LoVo (cell line): Measurements from ENCODE around the gene CYGB.
A peak's percentile ranks its signal among the peaks of the same experiment; 100 is the strongest.
"Not testable (repeated sequence)": the region's sequence is repeated elsewhere in the genome, so short reads cannot be mapped to it uniquely, and the experiment has no call there.

ENCODE experiments used
- DNase-seq: peaks from one replicate; pipeline ENCODE4 v3.0.0-alpha.2; 2016; ENCODE audit warnings: low spot score

Gene CYGB

DNA sequence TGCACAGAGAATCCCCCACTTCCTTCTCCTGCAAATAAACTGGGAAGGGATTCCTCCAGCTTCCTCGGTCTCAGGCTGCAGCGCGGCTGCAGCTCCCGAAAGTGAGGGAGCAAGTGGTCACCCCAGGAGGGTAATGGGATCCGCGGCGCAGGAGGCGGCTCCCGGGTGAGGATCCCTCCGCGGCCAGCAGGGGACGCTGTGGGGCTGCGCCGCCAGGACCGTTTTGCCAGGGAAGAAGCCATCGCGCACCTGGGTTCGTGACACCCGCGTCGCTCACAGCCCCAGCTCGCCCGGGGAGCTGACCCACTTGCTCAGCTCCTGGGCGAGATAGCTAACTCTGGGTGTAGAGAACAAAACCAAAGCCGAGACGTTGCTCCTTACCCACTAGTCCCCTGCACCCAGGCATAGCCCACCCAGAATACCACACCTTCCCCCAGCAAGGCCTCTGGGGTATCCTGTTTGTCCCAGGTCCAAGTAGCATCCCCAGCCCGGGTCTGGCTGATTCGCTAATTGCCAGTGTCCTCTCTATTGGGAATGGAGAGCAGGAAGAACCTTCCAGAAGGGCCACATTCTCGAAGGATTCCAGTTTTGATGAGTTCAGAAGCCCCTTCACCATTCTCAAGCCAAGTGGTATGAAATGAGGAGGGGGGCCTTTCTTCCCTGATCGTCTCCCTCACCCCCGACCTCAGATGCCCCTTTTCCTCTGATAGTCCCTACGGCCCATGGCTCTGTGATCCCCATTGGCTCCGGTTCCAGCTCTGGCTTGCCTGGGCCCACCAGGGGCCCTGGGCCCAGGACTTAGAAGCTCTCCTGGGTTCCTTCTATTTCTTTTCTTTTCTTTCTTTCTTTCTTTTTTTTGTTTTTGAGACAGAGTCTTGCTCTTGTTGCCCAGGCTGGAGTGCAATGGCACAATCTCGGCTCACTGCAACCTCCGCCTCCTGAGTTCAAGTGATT is 14.1 kb downstream of the CYGB start:
- peak; percentile 78 for DNase-seq

DNA sequence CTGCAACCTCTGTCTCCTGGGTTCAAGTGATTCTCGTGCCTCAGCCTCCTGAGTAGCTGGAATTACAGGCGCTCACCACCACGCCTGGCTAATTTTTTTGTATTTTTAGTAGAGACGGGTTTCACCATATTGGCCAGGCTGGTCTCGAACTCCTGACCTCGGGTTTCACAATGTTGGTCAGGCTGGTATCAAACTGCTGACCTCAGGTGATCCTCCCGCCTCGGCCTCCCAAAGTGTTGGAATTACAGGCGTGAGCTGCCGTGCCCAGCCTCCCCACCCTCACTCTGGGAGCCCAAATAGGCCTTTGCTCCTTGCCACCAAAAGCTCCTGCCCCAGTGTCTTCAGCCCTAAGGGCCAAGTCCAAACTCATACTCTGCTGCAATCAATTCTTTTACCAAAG is 15.8 kb downstream of the CYGB start:
- not testable (repeated sequence) for DNase-seq

DNA sequence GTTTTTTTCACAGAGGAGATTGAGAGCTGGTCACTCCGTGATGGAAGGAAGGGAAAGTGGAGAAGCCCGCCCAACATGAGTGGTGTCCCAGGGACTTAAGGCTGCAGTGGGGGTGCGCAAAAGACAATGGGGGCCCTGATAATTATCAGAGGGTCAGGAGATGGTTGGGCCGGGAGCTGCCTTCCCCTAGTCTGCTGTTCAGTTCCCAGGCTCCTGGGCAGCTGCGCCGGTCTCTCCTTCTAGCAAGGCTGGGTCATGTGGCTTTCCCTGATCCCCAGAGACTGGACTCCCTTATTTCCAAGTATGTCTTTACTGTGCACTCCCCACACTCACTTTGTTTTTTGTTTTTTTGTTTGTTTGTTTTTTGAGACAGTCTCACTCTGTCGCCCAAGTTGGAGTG is 16.2 kb downstream of the CYGB start:
- no peak for DNase-seq

DNA sequence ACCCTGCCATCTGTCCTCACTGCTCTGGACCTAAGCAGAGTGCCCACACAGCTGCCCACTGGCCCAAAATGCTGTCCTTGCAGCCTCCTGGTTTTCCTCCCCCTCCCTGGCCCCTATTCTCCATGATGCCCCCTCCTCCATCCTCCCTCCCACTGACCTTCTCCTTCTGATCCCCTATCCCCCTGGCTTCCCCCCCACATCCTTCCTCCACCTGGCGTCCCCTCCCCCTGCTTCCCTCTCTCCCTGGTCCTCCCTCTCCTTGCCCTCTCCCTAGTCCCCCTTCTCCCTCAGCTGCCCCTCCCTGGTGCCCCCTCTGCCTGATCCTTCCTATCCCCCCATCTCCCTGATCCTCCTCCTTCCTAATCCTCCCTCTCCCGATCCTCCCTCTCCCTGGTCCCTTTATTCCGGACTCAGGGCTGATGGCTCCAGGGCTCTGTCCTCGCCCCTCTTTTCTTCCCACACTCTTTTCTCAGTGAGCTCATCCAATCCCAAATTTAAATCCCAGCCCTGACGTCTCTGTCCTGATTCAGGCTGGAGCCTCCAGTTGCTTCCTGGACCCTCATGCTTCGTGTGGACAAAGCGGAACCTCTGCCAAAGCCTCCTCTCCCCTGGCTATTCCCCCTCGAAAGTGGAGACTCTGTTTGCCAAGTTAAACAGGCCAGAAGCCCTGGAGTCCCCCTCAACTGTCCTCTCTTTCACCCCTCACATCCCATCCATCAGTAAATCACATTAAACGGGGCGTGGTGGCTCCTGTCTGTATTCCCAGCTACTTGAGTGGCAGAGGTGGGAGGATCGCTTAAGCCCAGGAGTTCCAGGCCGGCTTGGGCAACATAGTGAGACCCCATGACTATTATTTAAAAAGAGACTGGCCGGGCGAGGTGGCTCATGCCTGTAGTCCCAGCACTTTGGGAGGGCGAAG is 18.2 kb downstream of the CYGB start:
- no peak for DNase-seq

DNA sequence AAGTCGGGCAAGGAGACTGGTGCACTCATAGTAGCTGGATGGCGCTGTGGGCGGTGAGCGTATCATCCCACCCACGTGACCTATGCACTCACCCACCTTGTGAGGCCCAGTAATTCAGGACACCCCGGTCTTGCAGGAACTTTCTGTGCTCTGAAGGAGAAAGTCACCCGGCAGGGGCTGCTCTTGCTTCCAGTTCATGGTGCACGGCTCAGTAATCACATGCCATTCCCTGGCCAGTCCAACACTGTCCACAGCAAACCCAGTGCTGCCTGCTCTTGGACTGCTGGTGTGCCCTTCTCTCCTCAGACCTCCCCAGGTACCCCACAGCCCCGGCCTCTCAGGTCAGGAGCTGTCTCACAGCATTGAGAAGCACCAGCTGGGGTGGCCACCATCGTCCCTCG is 19.9 kb downstream of the CYGB start:
- DNase-seq, result no peak

DNA sequence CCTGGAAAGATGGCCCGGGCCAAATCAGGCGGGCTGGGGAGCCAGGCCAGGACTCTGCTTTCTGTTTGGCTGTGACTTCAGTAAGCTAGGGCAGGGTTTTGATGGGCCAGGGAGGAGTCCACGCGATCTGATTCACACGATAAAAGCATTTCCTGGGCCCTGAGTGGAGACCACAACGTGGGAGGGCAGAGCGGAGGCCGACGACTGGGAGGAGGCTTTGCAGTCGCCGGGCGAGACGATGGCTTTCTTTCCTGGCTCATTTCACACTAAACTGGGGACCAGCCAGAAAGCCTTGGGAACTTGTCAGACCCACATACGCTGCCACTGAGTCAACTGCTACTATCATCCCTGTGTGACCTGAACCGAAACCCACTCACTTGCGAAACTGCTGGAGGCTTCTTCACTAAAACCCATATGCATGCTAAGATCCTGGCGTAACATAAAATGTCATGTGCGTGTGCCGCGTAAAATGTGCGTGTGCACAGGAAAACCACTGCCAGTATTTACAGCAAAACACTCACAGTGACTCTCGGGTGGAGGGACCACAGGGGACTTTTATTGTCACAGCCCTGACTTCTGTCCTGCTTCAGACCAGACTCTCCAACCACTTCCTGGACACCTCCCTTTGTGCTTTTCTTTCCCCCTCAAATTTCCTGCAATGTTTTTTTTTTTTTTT is 22.1 kb downstream of the CYGB start:
- no peak for DNase-seq

DNA sequence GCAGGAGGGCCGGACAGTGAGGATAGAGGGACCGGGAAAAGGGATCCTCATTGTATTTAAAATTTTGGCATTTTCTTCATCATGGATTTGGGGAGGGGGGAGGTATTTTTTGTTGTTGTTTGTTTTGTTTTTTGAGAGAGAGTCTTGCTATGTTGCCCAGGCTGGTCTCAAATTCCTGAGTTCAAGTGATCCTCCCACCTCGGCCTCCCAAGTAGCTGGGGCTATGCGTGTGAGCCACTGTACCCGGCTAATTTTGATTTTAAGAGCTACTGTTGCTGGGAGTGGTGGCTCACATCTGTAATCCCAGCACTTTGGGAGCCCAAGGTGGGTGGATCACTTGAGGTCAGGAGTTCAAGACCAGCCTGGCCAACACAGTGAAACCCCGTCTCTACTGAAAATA is 23.2 kb downstream of the CYGB start:
- not testable (repeated sequence) for DNase-seq

DNA sequence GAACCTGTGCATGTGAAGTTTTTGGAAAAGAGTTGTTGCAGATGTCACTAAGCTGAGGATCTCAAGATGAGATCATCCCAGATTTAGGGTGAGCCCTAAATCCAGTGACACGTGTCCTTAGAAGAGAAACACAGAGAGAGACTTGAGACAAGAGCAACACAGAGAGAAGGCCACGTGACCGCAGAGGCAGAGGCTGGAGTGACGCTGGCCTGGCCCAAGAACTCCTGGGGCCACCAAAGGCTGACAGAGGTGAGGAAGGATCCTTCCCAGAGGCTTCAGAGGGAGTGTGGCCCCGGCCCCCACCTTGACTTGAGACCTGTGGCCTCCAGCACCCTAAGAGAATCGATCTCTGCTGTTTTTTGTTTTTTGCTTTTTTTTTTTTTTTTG is 24.2 kb downstream of the CYGB start:
- no peak for DNase-seq

DNA sequence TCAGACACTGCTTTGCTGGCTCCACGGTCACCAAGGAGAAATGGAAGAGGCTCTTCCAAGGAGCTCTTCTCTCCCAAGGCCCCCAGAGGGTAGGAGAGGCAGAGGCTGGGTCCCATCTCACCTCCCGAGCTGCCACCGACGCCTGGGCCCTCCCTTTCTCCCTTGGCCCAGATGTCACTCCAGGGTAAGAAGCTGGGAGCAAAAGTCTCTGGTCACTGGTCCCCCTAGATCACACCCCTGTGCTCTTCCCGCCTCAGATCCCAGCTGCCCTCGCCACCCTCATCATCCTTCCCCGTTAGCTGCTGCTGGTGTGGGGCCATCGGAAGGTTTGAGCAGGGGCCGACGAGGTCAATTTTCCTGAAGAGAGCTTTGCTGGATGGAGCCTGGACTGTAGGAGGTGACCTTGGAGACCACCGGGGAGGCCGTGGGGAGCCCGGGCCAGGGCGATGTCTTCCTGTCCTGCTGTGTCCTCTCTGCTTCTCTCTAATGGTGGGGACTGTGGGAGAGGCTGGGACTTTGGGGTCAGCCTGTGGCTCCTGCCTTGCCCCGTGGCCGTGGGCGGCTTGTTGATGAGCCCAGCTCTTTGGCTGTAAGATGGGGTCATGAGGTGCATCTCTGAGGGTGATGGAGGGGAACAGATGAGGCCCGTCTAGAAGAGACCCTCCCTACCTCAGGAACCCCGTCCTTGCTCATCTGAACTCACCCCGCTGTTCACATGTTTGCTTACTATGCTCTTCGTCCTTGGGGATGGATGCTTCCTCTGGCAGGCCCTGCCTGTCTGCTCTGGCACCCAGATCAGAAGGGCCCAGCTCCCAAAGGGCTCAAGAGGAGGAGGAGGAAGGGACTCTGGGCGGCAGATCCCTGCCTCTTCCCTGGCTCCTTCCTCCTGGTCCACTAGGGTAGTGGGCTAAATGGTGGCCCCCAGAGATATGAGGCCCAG is 24.9 kb downstream of the CYGB start:
- no peak for DNase-seq

DNA sequence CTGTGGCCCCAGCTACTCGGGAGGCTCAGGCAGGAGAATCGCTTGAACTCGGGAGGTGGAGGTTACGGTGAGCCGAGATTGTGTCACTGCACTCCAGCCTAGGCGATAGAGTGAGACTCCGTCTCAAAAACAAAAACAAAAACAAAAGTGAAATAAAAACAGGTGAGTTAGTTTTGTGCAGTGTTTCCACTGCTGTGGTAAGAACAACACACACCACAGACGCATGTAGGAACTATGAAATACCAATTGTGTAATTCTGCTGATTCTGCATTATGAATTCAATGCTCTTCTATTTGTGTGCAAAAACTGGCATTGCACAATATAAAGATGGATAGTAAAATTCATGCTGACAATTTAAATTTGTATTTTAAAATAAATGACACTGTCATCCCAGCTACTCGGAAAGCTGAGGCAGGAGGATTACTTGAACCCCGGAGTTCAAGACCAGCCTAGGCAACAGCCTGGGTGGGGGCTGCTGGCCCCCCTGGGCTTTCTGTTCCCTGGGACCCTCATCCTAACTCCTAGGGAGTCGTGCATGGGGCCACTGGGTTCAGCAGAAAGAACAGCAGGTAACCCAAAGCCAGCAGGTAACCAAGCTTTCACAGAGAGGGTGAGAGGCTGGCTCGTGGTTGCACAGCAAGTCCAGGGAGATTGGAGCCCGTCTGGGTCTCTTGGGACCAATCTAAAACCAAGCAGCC is 25.7 kb downstream of the CYGB start:
- DNase-seq, result no peak

DNA sequence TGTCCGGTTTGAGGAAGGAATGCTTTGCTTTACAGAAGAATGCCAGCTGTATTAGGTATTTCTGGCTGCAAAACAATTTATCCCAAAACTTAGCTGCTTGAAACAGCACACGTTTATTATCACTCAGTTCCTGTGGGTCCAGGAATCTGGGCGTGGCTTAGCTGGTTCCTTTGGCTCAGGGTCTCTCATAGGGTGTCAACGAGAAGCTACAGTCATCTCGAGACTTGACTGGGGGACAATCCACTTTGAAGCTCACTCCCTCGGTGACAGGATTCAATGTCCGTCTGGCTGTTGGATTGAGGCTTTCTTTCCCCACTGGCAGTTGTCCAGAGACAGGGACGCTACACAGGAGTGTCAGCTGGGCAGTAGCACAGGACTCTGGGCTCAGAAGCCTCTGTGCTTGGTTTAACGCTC is 26.7 kb downstream of the CYGB start:
- DNase-seq, result no peak

DNA sequence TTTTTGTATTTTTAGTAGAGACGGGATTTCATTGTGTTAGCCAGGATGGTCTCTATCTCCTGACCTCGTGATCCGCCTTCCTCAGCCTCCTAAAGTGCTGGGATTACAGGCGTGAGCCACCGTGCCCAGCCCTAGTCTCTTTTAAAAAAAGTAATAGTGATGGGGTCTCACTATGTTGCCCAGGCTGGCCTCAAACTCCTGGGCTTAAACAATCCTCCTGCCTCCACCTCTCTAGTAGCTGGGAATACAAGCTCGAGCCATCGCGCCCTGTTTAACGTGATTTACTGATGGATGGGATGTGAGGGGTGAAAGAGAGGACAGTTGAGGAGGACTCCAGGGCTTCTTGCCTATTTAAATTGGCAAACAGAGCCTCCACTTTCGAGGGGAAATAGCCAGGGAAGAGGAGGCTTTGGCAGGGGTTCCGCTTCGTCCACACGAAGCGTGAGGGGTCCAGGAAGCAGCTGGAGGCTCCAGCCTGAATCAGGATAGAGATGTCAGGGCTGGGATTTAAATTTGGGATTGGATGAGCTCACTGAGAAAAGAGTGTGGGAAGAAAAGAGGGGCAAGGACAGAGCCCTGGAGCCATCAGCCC is 28.9 kb downstream of the CYGB start:
- DNase-seq, result not testable (repeated sequence)

DNA sequence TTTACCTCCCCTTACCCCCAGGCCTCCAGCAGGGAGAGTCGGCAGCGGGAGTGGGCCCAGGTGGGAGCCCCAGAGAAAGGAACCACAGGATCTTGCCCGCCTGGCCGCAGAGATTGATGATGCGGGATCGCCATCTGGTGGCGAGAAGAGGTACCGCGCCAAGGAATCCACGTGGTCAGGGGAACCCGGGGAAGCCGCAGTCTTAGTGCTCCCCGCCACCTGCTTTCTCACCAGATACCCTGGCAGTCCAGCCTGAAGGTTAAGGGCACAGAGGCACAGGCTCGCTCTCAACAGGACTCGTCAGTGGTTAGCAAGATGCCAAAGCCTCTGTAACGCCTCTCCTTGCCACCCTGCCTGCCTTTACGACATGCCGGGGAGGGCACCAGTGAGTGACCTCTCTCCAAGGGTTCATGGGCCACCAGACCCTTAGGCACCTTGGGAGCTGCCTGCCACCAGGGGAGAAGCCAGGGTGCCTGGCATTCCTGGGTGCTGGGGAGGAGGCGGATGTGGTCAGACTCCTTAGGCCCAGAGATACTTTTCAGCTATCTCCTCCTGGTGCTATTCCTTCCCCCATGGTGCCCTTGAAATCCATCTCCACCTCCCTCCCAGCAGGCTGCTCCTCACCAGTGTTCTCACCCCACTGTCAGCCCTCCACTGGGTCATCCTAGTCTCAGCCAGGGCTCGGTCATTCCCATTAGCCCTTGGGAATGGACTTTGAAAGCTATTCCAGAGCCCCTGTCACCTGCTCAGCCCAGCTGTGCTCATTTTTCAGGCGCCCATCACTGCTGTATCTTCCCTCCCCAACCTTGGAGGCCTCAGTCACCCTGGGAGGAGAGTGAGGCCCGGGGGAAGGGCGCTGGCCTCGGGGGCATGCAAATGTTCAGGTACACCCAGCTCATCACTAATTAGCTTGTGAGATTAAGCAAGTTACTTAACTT is 30.8 kb downstream of the CYGB start:
- peak; percentile 88 for DNase-seq

DNA sequence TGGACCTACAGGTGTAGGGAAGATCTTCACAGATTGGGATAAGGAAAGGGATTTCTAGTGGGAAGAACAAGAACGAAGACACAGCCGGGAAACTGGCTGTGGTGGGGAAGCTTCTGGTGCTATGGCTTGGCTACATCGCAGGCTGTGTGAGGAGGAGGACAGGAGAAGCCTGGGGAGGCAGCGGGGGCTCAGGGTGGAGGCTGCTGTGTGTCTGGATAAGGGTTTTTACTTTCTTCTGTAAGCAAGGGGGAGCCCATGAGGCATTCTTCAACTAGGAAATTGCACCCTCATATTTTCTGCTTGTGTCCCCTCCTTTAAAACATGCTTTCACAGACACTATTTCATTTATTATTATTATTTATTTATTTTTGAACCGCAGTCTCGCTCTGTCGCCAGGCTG is 33.4 kb downstream of the CYGB start:
- DNase-seq, result no peak

DNA sequence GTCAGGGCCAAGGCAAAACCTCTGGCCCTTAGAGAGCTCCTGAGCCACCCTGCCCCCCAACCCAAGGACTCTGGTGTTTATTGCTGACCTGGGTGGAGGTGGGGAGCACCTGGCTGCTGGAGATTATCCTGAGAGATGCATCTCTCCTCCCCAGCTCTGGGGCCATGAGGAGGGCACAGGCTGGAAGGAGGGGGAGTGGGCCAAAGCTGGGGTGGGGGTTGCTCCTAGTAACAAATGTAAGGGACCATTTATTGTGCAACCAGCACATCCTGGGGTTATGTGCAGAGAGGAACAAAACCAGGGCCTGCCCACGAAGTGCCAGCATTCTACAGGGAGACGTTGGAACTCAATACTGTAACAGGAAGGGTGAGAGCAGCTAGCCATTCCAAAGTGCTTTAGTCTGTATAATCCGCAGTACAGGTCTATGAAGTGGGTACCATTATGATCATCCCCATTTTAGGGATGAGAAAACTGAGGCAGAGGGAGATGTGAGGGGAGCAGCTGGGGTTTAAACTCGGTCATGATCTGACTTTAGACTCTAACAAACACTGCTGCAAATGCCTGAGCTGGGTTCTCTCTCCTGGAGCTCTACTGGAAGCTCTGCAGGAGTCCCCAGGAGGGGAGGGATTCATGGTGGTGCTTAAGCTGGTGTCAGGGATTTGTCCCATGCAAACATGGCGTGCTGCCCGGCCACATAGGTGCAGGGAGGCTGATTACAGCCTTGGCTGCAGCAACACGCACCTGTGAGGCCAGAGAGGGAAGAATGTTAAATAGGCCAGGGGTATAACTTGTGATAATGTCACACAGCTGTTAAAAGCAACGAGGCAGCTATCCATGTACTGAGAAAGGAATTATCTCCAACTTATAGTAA is 34.9 kb downstream of the CYGB start:
- no peak for DNase-seq

DNA sequence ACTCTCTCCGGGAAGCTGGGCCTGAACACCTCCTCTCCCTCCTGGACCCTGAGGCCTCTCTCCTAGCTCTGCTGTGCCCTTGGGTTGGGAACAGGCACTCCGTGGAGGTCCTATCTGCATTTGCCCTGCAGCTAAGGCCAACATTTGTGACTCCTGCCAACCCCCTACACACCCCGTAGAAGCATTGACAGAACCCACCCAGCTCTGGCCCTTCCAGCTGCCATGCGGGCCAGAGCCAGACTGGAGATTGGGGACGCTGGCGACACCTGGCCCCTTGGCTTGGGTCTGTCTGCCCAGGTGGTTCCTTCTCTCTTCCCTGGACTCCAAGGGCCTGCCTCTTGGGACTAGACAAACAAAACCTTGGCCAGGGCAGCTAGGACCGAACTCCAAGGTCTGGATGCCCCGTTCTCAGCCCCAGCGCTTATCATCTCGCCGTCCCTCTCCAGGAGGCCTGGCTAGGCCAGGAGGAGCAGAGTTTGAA is 35.6 kb downstream of the CYGB start:
- DNase-seq, result no peak

DNA sequence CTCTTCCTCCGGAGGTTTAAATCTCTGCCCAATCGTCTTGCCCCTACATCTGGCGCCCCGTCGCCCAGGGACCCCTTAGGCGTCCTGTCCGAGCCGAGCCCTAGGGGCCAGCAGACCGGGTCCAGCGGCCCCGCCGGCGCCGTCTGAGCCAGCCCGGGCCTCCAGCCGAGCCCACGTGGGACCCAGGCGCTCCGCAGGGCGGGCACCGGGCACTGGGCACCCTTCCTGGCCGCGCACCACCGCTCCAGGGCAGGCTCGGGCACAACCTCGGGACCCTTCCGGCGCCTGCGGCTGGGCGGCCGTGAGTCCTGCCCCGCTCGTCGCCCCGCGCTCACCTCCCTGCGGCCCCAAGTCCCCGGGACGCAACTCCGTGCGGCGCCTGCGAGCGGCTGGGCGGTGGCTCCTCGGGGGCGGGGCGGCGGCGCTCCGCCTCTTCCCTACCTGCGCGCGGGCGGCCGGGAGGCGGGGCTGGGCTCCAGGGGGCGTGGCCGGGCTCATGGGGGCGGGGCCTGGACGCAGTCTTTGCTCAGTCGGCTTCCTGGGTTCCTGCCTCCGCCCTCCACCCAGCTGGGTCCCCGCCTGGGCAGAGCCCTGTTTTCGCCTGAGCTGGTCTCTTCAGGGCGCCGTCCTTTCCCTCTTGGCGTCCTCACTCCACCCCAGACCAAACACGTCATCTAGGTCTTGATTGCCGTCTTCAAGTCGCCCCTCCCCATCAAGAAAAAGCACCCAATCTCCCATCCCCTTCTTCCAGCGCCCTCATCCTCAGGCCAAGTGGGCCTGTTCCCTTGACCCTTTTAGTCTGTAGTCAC is 36.3 kb downstream of the CYGB start, which contains the start of gene RHBDF2:
Gene RHBDF2, minus strand, starts transcription at position 406 of the 809 bp plus-strand sequence. CDS start 19,899 bp downstream, outside the sequence.
- peak; percentile 93 for DNase-seq
